Measurements from ENCODE around the gene C18orf63. TPM values are rescaled to one million over a fixed set of nuclear protein-coding genes. Genes with fewer than 3 reads are reported as not detected.
"Not testable (repeated sequence)": the region's sequence is repeated elsewhere in the genome, so short reads cannot be mapped to it uniquely, and the experiment has no call there.

Gene C18orf63
- total RNA-seq, 1 donor from 2014 or later = not detected

DNA sequence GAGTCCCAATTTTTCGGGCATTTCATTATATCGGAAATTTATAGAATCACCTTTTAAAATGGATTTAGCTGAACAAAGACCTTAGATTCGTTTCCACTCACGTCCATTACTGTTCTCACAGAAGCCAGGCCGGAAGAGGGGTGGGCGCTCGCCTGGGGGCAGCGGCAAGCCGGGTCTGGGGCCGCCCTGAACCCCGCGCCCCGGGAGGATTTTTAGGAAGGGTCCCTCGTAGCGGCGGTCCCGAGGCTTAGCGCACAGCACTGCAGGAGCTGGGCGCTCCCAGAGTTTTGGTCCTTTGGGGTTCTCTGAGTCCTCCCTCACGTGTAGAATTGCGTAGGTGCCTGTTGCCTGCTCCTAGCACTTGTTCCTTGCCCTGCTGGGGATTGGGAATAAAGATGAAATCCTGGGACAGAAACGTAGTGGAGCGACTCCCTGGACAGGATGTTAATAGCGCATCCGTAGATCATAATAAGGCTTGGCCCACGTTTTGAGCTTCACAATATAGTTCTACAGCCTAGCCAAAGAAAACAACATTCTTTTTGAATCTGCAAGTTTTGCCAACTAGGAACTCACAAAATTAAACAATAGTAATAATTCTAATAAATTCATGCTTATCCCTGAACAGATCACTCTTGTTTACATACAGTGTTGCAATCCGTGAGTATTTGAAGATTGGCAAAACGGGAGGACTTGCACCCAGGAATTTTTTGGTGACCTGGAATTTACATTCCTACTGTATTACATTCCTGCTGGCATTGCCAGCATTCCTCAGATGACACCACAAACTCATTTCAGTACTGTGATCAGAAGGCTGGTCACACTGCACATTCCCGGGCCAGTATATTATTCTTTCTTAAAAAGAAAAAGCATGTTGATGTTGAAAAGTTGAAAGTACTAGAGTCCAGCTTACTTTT lies 875 bp downstream of the C18orf63 start:
- TF ChIP-seq, protein P1, sequence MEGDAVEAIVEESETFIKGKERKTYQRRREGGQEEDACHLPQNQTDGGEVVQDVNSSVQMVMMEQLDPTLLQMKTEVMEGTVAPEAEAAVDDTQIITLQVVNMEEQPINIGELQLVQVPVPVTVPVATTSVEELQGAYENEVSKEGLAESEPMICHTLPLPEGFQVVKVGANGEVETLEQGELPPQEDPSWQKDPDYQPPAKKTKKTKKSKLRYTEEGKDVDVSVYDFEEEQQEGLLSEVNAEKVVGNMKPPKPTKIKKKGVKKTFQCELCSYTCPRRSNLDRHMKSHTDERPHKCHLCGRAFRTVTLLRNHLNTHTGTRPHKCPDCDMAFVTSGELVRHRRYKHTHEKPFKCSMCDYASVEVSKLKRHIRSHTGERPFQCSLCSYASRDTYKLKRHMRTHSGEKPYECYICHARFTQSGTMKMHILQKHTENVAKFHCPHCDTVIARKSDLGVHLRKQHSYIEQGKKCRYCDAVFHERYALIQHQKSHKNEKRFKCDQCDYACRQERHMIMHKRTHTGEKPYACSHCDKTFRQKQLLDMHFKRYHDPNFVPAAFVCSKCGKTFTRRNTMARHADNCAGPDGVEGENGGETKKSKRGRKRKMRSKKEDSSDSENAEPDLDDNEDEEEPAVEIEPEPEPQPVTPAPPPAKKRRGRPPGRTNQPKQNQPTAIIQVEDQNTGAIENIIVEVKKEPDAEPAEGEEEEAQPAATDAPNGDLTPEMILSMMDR (IDR thresholded peaks at IDR 0.05; ENCODE audit: unreplicated experiment) = no peak
- H3K4me3 Mint-ChIP-seq = no peak overlapping the region
- H3K27ac Mint-ChIP-seq = peak overlapping the region; percentile 9
- H3K36me3 Mint-ChIP-seq = peaks cover 1% of the 10 kb centered on the region
- no peaks in the 10 kb centered on the region for H3K9me3 Mint-ChIP-seq
- H3K27me3 Mint-ChIP-seq (ENCODE audit: low read depth) = no peaks in the 10 kb centered on the region
- H3K4me1 Mint-ChIP-seq = peaks cover 15% of the 10 kb centered on the region
- no peak for DNase-seq (ENCODE audit: low spot score in 2 of 2, unreplicated experiment in 2 of 2)

DNA sequence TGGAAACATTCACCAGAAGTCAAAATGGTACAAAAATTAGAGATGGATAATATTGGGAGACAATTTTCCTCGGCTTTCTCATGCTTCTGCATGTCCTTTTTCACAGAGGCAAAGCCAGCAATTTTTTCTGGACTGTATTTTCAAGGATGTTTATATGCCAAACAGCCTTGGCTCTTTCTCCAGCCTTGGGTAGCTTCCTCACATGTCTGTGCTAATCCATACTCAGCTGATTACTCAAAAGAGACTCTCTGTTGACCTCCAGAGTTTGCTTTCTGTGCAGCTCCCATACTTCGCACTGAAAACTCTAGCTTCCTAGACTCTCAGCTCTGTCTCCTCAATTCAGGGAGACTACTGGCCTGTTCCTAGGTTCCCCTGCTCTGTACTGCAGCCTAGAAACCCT lies 10.6 kb downstream of the C18orf63 start:
- Mint-ChIP-seq H3K27ac (no peak overlapping the region), H3K9me3 (no peaks in the 10 kb centered on the region), H3K4me3 (no peak overlapping the region), H3K36me3 (no peaks in the 10 kb centered on the region), H3K27me3 (ENCODE audit: low read depth) (no peaks in the 10 kb centered on the region), H3K4me1 (peaks cover 5% of the 10 kb centered on the region)
- TF ChIP-seq, protein P1 (IDR thresholded peaks at IDR 0.05; ENCODE audit: unreplicated experiment) = no peak
- DNase-seq (ENCODE audit: low spot score in 2 of 2, unreplicated experiment in 2 of 2) = no peak

DNA sequence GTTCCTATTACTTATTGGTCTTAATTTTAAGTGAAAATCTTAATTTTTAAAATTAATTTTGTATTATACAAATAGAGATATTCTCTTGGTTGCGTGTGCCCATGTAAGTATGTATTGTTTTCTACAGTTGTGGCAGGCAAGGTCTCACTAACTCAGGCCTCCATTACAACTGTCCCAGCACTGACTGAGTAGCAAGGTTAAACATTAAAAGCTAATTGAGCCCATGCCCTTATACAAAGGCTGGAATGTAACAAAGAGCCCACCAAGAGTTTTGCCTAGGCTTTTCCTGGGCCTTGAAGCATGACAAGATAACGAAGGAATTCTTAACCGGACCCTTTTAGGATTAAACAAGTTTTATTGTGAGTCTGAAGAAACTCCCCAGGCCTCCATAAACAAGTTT lies 11.2 kb downstream of the C18orf63 start:
- not testable (repeated sequence) for H3K4me3 Mint-ChIP-seq, H3K27ac Mint-ChIP-seq

DNA sequence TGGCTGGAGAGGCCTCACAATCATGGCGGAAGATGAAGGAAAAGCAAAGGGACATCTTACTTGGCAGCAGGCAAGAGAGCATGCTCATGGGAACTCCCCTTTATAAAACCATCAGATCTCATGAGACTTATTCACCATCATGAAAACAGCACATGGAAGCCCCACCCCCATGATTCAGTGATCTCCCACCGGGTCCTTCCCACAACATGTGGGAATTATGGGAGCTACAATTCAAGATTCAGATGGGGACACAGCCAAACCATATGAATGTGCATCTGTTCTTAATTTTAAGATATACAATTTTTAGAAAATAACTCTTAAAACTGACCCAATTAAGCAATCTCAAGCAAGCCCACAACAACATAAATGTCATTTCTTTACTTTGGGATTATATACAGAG lies 12.6 kb downstream of the C18orf63 start:
- H3K27me3 Mint-ChIP-seq (ENCODE audit: low read depth) = no peaks in the 10 kb centered on the region
- no peaks in the 10 kb centered on the region for H3K9me3 Mint-ChIP-seq
- no peak for DNase-seq (ENCODE audit: low spot score in 2 of 2, unreplicated experiment in 2 of 2)
- no peaks in the 10 kb centered on the region for H3K36me3 Mint-ChIP-seq
- H3K4me3 Mint-ChIP-seq = no peak overlapping the region
- TF ChIP-seq, protein P1 (IDR thresholded peaks at IDR 0.05; ENCODE audit: unreplicated experiment) = no peak
- peak overlapping the region; percentile 68 for H3K27ac Mint-ChIP-seq
- H3K4me1 Mint-ChIP-seq = peaks cover 5% of the 10 kb centered on the region

More for the DNA sequence above, 11.2 kb downstream of the C18orf63 start:
- not testable (repeated sequence) for DNase-seq (ENCODE audit: low spot score in 2 of 2, unreplicated experiment in 2 of 2); H3K9me3 Mint-ChIP-seq; H3K36me3 Mint-ChIP-seq; H3K4me1 Mint-ChIP-seq; H3K27me3 Mint-ChIP-seq (ENCODE audit: low read depth)

DNA sequence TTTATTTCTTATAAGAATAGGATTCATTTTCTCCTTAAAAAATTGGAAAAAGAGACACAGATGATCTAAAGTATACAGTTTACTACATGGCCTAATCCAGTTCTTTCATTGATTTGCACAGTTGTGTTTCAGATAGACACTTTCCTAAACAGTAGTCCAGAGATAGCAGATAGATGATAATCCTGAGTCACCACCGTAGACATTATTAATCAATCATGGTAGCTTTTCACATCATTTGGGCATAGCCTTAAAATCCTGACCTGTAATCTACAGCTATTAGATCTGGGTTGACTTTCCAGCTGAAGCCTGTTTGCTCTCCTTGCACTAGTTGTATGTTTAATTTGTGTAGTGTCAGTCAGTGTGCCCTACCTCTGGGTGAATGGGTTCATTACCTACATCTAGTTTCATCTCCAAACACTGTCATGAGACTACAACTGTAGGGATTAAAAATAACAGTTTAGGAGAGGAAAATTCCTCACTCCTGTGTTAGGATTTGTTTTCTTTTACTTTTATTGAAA lies 14.1 kb downstream of the C18orf63 start:
- H3K4me1 Mint-ChIP-seq = peaks cover 11% of the 10 kb centered on the region
- H3K27me3 Mint-ChIP-seq (ENCODE audit: low read depth) = no peaks in the 10 kb centered on the region
- no peak overlapping the region for H3K4me3 Mint-ChIP-seq
- H3K27ac Mint-ChIP-seq = no peak overlapping the region
- TF ChIP-seq, protein P1 (IDR thresholded peaks at IDR 0.05; ENCODE audit: unreplicated experiment) = no peak
- H3K9me3 Mint-ChIP-seq = no peaks in the 10 kb centered on the region
- no peak for DNase-seq (ENCODE audit: low spot score in 2 of 2, unreplicated experiment in 2 of 2)
- no peaks in the 10 kb centered on the region for H3K36me3 Mint-ChIP-seq

DNA sequence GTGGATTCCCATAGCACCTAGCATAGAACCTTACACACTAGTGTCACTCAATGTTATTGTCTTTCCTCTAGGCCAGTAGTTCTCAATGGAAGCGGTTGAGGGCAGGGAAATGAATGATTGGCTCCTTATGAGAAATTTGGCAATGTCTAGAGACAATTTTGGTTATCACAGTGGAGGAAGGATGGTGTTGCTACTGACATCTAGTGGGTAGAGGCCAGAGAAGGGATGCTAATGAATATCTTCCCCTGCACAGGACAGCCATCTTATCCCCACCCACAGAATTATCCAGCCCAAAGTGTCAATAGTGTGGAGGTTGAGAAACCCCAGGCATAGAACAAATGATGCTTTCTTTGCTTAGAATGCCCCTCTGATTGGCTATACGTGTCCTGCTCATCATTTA lies 15.8 kb downstream of the C18orf63 start:
- Mint-ChIP-seq H3K27me3 (ENCODE audit: low read depth) (no peaks in the 10 kb centered on the region), H3K4me3 (no peak overlapping the region), H3K36me3 (no peaks in the 10 kb centered on the region), H3K4me1 (peaks cover 14% of the 10 kb centered on the region), H3K9me3 (no peaks in the 10 kb centered on the region), H3K27ac (no peak overlapping the region)
- TF ChIP-seq, protein P1 (IDR thresholded peaks at IDR 0.05; ENCODE audit: unreplicated experiment) = no peak
- DNase-seq (ENCODE audit: low spot score in 2 of 2, unreplicated experiment in 2 of 2) = no peak
